NCI-H82 (cell line): ENCODE results near the gene SUOX.
"Not testable (repeated sequence)": the region's sequence is repeated elsewhere in the genome, so short reads cannot be mapped to it uniquely, and the experiment has no call there.

Experiments
- DNase-seq: peaks from one replicate; lab custom pipeline; 2025; lab: John Stamatoyannopoulos, UW

The SUOX gene

DNA sequence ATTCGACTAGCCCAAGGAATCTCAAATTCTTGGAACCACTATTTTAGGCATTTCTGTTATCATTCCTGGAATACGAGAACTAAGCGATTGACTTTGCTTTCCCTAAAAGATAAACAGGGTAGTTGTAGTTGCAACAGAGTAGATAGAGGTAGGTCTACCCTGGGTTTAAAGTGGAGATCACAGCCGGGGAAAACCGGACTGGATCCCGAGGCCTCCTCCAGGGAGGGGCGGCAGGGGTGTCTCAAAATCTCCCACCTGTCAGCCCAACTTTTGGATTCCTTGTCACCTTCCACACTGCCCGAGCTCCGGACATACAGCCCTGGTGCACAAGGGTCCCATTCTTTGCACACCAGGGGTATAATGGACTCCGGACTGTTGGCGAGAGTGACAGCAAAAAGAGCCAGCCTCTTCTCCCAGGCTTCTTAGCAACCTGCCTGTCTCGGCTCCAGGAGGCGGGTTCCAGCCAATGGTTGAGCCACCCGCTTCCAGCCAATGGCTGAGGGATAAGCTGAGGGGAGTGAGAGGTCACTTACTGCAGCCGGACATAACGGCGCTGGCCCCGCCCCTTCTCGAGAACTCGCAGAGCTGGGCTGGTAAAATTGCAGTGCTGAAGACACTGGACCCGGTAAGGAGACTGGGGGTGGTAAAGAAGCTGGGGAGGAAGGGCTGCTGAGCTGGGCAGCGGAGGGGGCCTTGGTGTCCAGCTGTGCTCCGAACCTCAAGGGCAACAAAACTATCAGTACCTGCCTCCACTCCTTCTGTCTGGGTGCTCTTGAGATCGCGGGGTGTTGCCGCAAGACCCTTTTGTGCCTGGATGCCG lies at the start of gene SUOX:
Gene SUOX (plus strand): TSS at position 562 of the 820 bp plus-strand sequence. CDS start 4,946 bp downstream, outside the sequence.
- peak; percentile 97 for DNase-seq

DNA sequence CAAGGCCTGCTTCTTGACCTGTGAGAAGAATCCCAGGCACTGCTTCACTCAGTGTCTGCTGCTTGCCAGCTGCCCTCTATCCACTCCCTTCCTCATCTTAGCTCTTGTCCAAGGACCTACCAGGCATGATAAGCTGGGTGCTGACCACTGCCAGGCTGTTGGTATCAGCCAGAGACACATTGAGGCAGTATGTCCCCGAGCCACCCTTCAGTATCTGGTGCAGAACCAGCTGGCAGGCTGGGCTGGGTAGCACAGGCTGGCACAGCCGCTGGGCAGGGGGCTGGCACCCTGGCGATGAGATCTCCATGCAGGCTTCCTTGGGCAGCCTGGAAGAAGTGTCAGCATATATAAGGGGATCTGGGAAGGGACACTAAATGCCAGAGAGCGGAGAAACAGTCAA lies 41.7 kb upstream of the SUOX start:
- DNase-seq: no peak

DNA sequence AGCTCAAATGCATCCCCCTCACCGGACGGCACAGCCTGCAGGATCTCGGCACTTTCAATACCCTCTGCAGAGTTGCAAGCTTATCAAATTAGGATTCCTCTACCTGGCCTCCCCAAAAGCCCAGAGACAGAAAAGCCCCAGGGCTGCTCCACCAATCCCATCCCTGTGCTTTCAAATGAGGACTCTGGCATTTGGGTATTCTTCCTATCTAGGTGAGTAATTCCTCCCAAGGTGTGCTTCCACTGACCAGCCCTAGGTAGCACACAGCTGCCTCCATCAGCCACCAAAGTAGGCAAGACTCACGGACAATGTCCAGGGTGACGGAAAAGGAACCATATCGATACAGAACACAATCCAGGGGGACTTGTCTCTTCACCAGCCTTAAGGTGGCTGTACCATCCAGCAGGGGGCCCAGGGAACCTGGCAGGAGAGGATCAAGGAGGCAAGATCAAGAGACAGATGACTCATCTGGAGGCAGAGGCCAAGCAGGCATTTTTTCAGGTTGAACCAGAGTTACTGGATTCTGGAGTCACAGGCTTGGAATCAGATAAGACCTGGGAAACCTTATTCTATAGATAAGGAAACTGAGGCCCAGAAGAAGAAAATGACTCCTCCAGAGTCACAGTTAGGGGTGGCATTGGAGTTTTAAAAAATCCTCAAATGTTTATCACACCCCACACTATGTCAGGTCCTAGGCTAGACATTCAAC lies 41.1 kb upstream of the SUOX start:
- DNase-seq: peak; percentile 60

DNA sequence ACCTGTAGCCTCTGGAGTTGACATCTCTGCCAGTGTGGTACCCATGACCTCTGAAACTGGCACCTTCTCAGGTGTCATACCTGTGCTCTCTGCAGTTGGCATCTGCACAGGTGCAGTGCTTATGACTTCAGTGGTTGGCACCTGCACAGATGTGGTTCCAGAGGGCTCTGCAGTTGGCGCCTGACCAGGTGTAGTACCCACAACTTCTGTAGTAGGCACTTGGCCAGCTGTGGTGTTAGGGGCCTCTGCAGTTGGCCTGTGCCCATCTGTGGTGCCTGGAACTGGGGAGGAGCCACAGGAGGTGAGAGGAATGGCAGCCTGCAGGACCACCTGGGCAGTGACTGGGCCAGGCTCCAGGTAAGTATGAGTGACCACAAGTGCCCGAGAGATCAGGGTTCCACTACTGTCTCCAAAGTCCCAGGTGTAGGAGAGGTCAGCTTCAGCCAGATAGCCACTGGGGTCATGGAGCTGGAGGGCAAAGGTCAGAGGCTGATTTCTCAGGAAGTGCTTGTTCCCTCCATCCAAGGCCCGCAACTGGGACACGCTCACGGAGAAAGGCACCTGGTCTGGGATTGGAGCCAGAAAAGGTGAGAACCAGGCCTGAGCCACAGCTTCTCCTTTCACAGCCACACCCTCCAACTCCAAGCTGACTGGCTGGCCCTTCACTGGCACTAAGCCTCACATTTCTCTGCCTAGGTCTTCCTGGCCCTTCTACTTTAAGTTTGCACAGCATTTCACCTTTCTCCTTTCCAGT lies 39.8 kb upstream of the SUOX start:
- no peak for DNase-seq

DNA sequence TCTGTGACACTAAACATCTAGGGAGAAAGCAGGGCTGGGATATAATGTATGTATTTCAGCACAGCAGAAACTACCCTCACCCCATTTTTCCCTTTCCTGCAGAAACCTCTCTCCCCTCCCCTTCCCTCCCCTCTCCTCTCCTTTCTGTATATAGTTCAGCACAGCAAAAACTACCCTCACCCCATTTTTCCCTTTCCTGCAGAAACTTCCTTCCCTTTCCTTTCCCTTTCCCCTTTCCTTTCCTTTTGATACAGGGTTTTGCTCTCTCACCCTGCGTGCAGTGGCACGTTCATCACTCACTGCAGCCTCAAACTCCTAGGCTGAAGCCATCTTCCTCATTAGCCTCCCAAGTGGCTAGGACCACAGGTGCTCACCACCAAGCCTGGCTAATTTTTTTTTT lies 33.3 kb upstream of the SUOX start:
- DNase-seq: no peak

DNA sequence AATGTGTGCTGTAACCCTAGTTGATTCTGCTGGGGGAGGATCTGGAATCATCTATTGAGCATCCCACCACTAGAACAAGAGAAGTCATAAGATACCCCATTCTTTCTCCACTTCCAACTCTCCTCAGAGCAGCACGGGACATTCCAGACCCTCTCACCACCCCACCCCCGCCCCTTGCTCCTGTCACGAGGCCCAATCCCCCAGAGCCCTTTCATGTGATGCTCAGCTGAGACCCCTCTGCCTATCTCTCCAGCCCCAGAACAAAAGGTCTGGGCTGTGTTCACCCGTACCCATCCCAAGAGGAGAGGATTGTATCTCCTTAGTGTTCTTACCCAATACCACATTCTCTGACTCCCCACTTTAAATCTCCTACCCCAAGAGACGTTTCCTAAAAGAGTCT lies 31.8 kb upstream of the SUOX start:
- no peak for DNase-seq

DNA sequence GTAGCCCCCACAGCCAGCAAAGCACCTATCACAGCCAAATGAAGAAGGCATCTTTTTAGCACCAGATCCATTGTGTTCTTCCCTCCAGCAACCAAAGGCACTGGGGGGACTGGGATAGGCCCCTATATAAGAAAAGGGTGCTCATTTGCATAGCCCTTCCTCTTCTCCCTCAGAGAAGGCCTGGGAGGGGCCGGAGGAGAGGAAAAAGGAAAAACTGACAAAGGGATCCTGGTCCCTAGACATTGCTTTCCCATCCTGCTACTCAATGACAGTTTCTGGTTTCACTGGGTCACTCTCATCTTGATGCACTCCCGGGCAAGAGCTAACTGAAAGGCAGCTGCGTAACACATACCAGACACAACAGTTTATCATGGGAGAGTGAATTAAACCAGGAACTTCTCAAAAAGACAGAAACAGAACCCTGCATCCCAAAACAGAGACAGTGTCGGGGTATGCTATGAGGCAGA lies 31.1 kb upstream of the SUOX start, which contains the start of gene PMEL:
Gene PMEL (minus strand): TSS at position 102 of the 467 bp plus-strand sequence. CDS start 31 bp downstream, at position 71.
- no peak for DNase-seq

DNA sequence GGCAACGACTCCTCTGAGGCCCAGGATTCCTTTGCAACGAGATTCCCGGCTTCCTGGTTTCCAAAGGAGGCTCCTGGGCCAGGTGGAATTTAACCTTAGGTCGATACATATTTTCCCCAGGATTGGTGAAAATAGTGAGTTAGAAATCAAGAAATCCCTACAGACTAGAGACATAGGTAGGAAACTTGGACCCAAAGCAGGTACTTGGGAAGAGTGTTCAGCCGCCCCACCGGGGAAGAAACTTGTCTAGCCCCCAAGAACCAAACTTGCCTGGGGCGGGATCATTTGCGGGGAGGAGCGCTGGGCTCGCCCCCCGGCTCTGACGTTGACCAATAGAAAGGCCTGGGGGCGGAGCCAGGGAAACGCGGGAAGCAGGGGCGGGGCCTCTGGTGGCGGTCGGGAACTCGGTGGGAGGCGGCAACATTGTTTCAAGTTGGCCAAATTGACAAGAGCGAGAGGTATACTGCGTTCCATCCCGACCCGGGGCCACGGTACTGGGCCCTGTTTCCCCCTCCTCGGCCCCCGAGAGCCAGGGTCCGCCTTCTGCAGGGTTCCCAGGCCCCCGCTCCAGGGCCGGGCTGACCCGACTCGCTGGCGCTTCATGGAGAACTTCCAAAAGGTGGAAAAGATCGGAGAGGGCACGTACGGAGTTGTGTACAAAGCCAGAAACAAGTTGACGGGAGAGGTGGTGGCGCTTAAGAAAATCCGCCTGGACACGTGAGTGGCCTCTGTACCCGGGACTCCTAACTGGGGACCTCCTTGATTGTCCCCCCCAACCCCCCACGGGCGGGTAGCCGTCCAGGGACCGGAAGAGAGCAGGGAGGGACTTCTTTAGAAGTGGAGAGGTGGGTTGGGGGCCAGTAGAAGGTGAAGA lies 30.4 kb upstream of the SUOX start, which contains the start of gene CDK2:
Gene CDK2 (plus strand): TSS at position 423 of the 874 bp plus-strand sequence. CDS start 179 bp downstream, at position 602.
- DNase-seq: peak; percentile 93

DNA sequence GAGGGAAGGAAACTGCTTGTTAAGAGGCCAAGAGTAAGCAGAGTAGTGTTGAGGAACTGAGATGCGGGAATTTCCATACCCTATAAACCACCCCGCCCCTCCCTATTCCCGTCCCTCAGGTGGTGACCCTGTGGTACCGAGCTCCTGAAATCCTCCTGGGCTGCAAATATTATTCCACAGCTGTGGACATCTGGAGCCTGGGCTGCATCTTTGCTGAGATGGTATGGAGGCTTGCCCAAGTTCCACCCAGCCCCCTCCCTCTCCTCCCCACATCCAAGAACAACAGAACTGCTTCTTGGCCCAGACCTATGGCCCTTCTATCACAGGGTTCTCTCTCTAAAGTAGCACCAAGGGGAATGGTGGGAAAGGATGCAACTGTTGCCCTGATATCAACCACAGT lies 27.7 kb upstream of the SUOX start:
- no peak for DNase-seq

DNA sequence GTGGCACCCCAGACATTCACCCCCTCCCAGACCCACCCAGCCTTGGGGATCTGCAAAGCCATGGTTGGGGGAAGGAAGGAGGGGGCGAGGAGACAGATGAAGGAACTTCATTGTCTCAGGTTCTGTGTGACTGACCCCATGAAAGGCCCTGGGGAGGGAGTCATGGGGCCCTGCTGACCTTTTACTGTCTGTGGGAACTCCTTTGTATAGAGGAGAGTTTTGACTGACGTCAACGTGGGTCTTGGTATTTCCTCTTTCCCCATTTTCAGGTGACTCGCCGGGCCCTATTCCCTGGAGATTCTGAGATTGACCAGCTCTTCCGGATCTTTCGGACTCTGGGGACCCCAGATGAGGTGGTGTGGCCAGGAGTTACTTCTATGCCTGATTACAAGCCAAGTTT lies 26.3 kb upstream of the SUOX start:
- DNase-seq: no peak

DNA sequence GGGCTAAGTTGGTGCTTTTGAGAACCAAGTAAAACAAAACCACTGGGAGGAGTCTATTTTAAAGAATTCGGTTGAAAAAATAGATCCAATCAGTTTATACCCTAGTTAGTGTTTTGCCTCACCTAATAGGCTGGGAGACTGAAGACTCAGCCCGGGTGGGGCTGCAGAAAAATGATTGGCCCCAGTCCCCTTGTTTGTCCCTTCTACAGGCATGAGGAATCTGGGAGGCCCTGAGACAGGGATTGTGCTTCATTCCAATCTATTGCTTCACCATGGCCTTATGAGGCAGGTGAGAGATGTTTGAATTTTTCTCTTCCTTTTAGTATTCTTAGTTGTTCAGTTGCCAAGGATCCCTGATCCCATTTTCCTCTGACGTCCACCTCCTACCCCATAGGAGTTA lies 25.0 kb upstream of the SUOX start:
- no peak for DNase-seq

DNA sequence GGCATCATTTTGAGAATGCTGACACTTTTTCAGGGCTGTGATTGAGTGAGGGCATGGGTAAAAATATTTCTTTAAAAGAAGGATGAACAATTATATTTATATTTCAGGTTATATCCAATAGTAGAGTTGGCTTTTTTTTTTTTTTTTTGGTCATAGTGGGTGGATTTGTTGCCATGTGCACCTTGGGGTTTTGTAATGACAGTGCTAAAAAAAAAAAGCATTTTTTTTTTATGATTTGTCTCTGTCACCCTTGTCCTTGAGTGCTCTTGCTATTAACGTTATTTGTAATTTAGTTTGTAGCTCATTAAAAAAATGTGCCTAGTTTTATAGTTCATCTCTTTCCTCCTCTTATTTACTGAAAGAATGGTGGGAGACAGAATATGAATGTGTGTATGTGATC lies 24.6 kb upstream of the SUOX start:
- DNase-seq: no peak

DNA sequence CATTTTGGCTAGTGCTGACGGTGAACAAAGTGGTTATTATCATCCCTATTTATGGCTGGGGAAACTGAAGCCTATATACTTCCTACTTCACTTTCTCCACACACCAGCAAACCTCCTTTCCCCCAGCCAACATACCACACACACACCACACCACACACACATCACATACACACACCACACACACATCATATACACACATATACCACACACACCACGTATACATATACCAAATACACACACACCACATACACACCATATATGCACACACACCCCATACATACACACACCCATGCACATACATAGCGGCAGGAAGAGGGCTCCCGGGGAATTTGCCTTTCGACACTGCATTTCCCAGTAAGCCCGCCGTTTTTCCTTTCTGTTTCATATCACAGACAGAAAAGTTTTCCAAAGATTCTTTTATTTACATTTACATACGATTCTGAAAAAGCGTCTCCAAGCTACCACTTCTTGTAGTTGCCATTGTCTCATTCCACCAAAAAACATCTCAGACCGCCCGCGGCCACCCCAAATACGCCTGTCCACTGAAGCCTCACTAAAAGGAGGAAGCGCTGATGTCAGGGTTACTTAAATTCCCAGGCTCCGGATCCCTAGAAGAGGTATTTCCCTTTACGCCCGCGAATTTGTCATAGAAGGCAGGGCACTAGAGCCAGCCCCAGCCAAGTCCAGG lies 24.0 kb upstream of the SUOX start:
- peak; percentile 45 for DNase-seq

DNA sequence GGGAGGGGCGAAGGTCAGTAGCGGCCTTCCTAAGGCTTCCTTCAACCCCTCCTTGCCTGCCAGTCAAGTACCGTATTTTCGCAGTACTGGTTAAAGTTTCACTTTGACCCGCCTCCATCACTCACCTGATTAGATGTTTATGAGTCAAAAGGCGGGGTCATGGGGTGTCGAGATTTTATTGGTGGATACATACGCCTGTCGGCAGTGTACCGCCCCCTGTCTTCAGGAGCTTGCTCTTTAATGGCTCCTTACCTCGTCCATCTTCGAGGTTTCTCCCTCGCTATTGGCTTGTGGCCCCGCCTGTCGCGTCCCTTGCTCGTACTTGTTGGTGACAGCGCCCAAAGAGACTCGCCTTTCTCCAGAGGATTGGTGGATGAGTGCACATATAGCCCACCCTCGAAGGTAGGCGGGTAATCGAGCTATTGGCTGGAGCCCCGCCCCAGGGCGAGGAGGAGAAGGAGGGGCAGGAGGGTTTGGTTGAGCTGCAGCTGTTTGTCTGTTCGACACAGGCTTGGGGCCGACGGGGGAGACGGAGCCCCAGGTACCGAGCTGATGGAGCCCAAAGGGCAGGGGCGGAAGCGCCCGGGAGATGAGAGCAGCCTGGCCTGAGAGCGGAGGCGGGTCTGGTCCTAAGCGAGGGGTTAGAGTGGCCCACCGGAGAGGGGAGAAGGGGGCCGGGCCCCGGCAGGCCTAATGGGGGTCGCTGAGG lies 23.3 kb upstream of the SUOX start, which contains the start of gene RAB5B:
Gene RAB5B (plus strand): TSS at position 480 of the 709 bp plus-strand sequence. CDS start 12,883 bp downstream, outside the sequence.
- DNase-seq: peak; percentile 100

DNA sequence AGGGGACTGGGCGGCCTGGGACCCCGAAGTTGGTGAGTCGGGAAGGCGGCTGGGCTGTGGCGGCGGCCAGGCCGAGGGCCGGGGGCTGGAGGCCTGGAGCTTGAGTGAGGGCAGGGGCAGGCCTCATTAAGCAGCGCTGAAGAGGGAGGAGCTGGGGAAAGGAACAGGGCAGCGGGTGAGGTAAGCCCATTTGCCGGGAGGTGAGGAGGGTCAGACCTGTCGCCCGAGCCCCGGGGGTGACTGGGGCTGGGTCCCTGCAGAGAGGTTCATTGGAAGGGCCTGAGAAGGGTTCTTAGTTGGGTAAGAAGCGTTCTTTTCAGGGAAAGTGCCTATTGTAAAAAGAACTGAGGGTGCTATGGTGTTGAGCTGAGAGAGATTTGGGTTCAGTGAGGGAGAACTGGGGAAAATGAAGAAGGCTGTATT lies 22.8 kb upstream of the SUOX start:
- peak; percentile 77 for DNase-seq

DNA sequence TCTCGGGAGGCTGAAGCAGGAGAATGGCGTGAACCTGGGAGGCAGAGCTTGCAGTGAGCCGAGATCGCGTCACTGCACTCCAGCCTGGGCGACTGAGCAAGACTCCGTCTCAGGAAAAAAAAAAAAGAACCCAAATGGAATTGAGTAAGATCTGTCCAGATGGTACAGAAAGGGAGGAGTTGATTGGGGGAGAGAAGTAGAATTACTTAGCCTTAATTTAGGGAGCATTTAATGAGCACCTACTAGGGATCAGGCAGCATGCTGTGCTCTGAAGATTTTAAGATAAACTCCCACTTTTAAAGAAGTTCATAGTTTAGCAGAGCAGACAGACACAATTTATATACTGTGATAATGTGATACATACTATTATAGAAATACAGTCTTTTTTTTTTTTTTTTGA lies 18.7 kb upstream of the SUOX start:
- DNase-seq: no peak

DNA sequence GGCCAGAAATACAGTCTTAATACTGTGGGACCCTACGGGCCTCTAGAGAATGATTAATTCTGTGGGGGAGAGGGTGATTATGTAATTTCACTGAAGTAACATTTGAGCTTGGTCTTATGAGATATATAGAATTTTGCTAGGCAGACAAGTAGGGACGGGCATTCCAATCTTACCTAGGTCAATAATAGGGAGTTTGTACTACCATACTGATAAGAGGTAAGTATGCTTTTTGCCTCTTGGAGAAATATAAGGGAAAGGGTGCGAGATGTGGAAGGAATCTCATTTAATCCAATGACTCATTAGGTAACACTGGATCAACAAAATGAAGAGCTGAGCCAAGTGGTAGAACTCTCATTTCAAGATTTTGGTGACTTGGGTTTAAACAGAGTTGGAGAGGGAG lies 18.0 kb upstream of the SUOX start:
- no peak for DNase-seq

DNA sequence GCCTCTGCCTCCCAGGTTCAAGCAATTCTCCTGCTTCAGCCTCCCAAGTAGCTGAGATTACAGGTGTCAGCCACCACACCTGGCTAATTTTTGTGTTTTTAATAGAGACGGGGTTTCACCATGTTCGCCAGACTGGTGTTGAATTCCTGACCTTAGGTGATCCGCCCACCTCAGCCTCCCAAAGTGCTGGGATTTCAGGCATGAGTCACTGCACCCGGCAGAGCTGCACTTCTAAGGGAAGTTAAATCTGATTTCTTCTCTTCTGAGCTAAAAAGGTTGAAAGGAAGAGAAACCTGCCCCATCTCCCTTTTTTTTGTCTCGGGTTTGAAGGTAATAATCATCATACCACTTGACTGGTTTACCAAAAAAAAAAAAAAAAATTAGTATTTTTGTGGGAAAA lies 15.2 kb upstream of the SUOX start:
- not testable (repeated sequence) for DNase-seq

DNA sequence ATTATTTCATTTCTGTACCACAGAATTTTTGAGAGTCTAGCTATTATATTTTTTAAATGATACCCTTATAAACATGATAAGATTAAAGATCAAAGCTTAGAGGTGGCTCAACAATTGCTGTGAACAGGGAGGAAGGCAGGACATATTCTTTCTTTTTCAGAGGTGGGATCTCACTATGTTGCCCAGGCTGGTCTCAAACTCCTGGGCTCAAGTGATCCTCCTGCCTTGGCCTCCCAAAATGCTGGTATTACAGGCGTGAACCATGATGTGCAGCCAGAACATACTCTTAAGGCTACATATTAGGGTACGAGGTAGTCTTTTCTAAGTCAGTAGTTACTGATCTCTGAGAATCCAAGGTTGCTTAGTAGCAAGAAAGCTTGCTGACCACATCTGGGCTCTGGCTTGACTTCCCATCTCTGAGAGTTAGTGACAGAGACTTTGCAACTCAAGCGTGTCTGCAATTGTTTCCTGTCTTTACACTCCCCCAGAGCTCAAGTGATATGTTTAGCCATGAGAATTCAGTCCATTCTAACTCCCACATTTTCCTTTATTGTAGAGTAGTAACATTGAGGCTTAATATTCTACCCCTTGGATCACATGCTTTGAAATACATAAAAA lies 14.6 kb upstream of the SUOX start:
- no peak for DNase-seq
